HUES6 (cell line): Measurements from ENCODE around the gene CPLANE2.
"Not testable (repeated sequence)": the region's sequence is repeated elsewhere in the genome, so short reads cannot be mapped to it uniquely, and the experiment has no call there.

Experiments
- H3K27ac ChIP-seq: 2 replicates; pipeline ENCODE4 v1.7.0; 2013; ENCODE audit warnings: low read depth, mild to moderate bottlenecking, low read length, inconsistent platforms
- H3K27me3 ChIP-seq: 2 replicates; pipeline ENCODE4 v1.6.1; 2013; ENCODE audit warnings: low read length; ENCODE audit not compliant: control insufficient read depth, insufficient read depth
- H3K36me3 ChIP-seq: 2 replicates; pipeline ENCODE4 v1.6.1; 2013; ENCODE audit warnings: low read length; ENCODE audit not compliant: control insufficient read depth, insufficient read depth
- H3K4me1 ChIP-seq: 2 replicates; pipeline ENCODE4 v1.6.1; 2013; ENCODE audit warnings: low read length; ENCODE audit not compliant: control insufficient read depth, insufficient read depth
- H3K4me3 ChIP-seq: 2 replicates; pipeline ENCODE4 v1.5.1; 2013; ENCODE audit warnings: low read depth, low read length
- H3K9ac ChIP-seq: one replicate; pipeline ENCODE4 v1.6.1; 2013; ENCODE audit warnings: mild to moderate bottlenecking, low read length
- H3K9me3 ChIP-seq: 2 replicates; pipeline ENCODE4 v1.6.1; 2013; ENCODE audit warnings: low read depth, low read length; ENCODE audit not compliant: control insufficient read depth, insufficient read depth

Gene CPLANE2

DNA sequence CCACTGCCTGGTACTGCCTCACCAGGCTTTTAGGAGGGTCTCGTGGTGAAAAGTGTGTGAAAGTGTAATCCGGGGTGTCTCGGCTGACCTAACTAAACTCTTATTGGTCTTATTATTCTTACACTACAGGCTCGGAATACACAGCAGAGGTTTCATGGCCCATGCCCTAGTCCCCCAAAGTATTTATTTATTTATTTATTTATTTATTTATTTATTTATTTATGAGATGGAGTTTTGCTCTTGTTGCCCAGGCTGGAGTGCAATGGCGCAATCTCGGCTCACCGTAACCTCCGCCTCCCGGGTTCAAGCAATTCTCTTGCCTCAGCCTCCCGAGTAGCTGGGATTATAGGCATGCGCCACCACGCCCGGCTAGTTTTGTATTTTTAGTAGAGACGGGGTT is 21.7 kb downstream of the CPLANE2 start:
- H3K27me3 ChIP-seq: peaks cover 31% of the 10 kb centered on the region
- not testable (repeated sequence) for H3K9me3 ChIP-seq, H3K27ac ChIP-seq, H3K9ac ChIP-seq, H3K36me3 ChIP-seq, H3K4me3 ChIP-seq
- H3K4me1 ChIP-seq: peaks cover 35% of the 10 kb centered on the region

DNA sequence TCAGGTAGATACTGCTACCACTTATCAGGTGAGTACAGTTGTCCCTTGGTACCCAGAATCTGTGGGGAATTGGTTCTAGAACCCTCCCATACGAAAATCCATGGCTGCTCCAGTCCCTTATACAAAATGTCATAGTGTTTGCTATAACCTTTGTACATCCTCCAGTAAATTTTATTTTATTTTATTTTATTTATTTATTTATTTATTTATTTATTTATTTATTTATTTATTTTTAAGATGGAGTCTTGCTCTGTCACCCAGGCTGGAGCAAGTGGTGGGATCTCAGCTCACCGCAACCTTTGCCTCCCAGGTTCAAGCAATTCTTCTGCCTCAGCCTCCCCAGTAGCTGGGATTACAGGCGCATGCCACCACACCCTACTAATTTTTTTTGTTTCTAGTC is 23.4 kb downstream of the CPLANE2 start:
- Histone ChIP-seq H3K27me3 (peaks cover 16% of the 10 kb centered on the region), H3K4me1 (peaks cover 35% of the 10 kb centered on the region)
- H3K36me3 ChIP-seq, H3K9ac ChIP-seq, H3K9me3 ChIP-seq, H3K4me3 ChIP-seq, H3K27ac ChIP-seq: not testable (repeated sequence)

DNA sequence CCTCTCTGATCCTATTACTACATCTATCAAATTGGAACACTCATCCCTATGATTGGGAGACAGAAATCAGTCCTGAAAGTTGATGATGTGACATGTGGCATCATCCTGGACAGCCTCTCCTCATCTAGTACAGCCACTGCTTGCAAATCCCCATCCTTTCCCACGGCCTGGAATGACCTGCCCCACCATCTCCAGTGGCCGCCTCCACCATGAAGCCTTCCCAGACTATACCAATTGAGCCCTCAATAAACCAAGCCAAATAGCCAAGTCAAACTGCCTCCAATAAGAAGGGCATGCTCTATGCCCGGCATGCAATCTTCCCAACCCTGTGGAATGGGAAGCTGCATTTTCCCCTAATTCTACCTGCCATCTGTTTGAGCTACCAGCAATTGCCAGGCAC is 24.0 kb downstream of the CPLANE2 start:
- H3K9me3 ChIP-seq: no peaks in the 10 kb centered on the region
- H3K27me3 ChIP-seq: peaks cover 15% of the 10 kb centered on the region
- peak overlapping the region; percentile 56; the same call in 1 of the 2 replicates for H3K4me3 ChIP-seq
- no peaks in the 10 kb centered on the region for H3K36me3 ChIP-seq
- H3K4me1 ChIP-seq: peaks cover 37% of the 10 kb centered on the region
- no peak overlapping the region for H3K27ac ChIP-seq
- H3K9ac ChIP-seq: no peak overlapping the region

DNA sequence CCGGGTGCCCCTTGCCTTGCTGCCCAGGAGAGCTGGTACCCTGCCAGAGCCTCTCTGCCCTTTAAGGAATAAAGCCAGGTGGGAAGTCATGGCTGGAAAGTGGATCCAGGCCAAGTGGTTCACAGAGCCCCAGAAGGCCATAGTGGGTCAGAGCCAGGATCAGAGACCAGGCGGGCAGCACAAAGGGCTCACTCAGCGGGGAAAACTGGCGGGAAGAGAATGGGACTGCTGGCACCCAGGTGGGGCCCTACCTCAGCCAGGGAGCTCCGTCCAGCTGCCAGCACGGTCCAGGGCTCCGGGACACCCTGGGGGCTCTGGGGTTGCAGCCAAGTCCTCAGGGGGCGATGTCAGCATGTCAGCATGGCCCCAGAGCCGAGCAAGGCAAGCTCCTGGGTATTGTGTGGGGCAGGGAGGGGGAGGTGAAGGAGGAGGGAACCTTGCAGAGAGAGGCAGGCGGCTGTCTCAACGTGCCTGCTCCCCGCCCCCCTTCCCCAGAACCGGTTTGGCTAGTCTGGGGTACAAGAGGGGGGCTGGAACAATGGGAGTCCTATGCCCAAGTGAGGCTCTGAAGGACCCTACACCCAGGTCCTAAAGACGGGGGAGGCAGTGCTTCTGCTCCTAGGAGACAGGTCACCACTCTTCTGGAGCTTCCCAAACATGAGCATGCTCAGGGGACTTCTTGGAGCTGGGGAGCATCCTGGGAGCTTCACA is 24.6 kb downstream of the CPLANE2 start, which contains the start of gene ARHGEF19:
ARHGEF19 (minus strand) TSS at position 402 of the 711 bp plus-strand sequence. CDS start 3,598 bp downstream, outside the sequence.
- peak within 1 kb of the TSS; percentile 56 for H3K4me3 ChIP-seq

DNA sequence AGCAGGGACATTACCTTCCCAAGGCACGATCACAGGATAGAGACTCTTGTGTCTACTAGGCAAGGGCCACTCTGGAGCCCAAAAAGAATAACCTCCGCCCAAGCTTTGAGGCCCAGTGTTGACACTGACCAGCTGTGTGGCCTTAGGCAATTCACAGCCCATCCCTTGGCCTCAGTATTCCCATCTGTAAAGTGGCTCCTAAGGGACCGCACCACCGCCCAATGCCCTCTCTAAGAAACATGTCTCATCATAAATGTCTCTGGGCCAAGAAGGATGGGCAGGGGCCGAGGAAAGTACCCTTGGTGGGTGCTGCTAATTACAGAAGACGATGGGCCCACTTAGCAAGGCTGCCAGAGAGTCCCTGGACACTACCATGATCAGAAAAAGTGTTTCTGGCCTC is 25.2 kb downstream of the CPLANE2 start:
- Histone ChIP-seq H3K9me3 (no peaks in the 10 kb centered on the region), H3K4me1 (peaks cover 35% of the 10 kb centered on the region), H3K27ac (peak overlapping the region; percentile 41; the same call in 1 of the 2 replicates), H3K9ac (peak overlapping the region; percentile 21), H3K4me3 (peak overlapping the region; percentile 56; the same call in 1 of the 2 replicates), H3K27me3 (peaks cover 5% of the 10 kb centered on the region), H3K36me3 (no peaks in the 10 kb centered on the region)

More for the DNA sequence above, 24.6 kb downstream of the CPLANE2 start, which contains the start of gene ARHGEF19:
- H3K27ac ChIP-seq: peak within 1 kb of the TSS; percentile 41; the same call in 1 of the 2 replicates
- no peaks in the 10 kb centered on the region for H3K36me3 ChIP-seq
- peak within 1 kb of the TSS; percentile 21 for H3K9ac ChIP-seq
- no peaks in the 10 kb centered on the region for H3K9me3 ChIP-seq
- H3K27me3 ChIP-seq: peaks cover 9% of the 10 kb centered on the region
- H3K4me1 ChIP-seq: peaks cover 34% of the 10 kb centered on the region

DNA sequence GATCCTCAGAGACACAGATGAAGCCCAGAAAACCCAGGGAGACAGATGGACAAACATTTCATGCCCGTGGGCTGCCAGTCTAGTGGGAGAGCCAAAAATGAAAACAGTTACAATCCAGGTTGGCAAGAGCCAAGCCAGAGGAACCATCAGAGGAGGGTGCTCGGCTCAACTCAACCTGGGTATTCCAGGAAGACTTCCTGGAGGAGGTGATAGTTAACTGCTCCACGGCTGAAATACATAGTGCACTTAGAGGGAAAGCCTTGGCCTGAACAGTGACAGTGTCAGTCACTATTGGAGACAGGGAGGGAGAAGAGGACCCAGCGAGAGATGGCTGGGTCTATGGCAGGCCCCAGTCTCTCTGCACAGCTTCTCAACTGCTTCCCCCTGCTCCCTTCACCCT is 26.4 kb downstream of the CPLANE2 start:
- Histone ChIP-seq H3K27me3 (no peaks in the 10 kb centered on the region), H3K36me3 (no peaks in the 10 kb centered on the region), H3K9ac (no peak overlapping the region), H3K4me3 (no peak overlapping the region), H3K27ac (no peak overlapping the region), H3K9me3 (no peaks in the 10 kb centered on the region), H3K4me1 (peaks cover 36% of the 10 kb centered on the region)

DNA sequence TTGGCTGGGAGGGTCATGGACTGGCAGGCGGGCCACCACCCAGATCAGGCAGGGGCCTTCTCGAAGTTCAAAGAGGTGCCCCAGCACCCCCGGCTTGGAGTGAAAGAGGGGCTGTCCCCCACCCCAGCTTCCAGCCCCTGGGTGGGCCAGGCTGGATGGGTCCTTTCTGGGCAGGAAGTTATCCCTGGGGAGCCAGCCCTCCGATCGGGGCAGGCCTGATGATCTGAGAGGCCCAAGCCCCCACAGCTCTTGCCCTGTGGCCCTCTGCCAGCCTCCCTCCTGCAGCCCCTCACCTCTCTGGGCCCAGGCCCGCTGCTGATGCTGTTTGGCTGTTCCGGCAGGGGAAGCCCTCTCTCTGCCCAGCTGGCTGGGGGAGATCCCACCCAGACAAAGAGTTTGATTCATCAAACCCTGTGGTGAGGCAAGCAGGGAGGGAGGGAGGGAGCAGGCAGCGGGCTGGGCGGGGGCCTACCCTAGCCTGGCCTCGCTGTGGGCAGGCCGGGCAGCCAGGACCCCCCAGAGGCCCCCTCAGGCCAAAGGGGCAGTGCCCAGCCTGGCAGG is 27.1 kb downstream of the CPLANE2 start:
- Histone ChIP-seq H3K27ac (no peak overlapping the region), H3K4me1 (peaks cover 41% of the 10 kb centered on the region), H3K36me3 (no peaks in the 10 kb centered on the region), H3K4me3 (no peak overlapping the region), H3K9me3 (no peaks in the 10 kb centered on the region), H3K9ac (no peak overlapping the region), H3K27me3 (no peaks in the 10 kb centered on the region)

DNA sequence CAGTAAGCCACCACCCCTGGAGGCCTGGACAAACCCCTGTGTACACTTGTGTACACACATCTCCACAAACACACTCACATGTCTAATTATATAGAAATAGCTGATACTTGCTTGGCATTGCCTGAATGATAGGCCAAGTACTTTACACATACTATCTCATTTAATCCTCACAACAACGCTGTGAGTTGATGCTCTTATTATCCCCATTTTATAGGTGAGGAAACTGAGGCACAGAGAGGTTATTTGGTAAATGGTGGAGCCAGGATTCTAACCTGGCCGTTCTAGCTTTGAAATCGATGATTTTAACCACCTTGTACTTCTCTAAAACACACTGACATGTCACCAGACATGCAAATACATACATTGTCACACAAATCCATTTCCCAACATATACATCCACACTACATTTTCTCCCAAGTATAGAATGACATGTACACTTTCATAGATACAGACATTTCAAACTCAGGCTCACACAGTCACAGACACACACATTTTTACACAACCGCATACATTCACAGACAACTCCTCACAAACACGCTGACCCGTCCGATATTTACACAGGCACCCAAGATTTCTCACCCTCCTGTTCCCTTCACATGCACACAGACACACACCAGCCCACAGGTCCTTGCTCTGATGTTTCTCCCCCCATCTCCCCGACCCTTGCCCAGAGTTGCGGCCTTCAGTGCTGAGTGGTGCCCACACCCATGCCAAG is 27.7 kb downstream of the CPLANE2 start:
- H3K4me3 ChIP-seq: no peak overlapping the region
- H3K27ac ChIP-seq: no peak overlapping the region
- H3K9me3 ChIP-seq: no peaks in the 10 kb centered on the region
- no peak overlapping the region for H3K9ac ChIP-seq
- H3K4me1 ChIP-seq: peaks cover 41% of the 10 kb centered on the region
- 0 out of 2 replicates have a peak, but pooled peaks cover 6% of the 10 kb centered on the region for H3K36me3 ChIP-seq
- no peaks in the 10 kb centered on the region for H3K27me3 ChIP-seq

DNA sequence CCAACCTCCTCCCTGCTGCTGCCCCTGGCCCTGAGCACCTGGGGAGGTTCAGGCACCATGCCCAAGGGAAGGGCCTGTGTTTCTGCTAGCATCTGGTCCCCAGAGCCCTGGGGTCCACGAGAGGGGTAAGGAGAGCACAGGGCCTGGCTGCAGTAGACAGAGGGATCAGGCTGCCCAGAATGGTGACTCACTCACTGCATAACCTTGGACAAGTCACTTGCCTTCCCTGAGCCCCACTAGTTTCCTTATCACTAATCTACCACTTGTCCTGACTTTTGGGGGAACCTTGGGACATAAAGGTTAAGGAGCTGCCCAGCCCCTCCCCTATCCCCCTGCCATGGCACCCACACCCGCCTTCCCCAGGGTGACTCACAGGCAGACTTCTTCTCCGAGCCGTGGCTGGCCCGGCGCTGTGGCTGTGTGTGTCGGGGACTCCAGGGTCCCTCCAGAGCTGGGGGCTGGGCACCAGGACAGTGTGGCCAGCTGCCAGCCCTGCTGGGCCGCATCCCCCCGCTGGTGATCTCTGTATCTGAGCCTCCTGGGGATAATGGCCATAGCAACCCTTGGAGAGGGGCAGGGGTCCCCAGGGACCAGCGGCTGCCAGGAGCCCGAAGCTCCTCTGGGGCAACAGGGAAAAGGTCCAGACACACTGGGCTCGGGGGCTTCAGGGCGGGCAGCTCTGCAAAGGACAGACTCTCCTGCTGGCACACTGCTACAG is 28.6 kb downstream of the CPLANE2 start:
- Histone ChIP-seq H3K9ac (no peak overlapping the region), H3K27me3 (no peaks in the 10 kb centered on the region), H3K4me1 (peaks cover 41% of the 10 kb centered on the region), H3K36me3 (0 out of 2 replicates have a peak, but pooled peaks cover 10% of the 10 kb centered on the region), H3K27ac (no peak overlapping the region), H3K4me3 (peak overlapping the region; percentile 77; the same call in 1 of the 2 replicates), H3K9me3 (no peaks in the 10 kb centered on the region)

DNA sequence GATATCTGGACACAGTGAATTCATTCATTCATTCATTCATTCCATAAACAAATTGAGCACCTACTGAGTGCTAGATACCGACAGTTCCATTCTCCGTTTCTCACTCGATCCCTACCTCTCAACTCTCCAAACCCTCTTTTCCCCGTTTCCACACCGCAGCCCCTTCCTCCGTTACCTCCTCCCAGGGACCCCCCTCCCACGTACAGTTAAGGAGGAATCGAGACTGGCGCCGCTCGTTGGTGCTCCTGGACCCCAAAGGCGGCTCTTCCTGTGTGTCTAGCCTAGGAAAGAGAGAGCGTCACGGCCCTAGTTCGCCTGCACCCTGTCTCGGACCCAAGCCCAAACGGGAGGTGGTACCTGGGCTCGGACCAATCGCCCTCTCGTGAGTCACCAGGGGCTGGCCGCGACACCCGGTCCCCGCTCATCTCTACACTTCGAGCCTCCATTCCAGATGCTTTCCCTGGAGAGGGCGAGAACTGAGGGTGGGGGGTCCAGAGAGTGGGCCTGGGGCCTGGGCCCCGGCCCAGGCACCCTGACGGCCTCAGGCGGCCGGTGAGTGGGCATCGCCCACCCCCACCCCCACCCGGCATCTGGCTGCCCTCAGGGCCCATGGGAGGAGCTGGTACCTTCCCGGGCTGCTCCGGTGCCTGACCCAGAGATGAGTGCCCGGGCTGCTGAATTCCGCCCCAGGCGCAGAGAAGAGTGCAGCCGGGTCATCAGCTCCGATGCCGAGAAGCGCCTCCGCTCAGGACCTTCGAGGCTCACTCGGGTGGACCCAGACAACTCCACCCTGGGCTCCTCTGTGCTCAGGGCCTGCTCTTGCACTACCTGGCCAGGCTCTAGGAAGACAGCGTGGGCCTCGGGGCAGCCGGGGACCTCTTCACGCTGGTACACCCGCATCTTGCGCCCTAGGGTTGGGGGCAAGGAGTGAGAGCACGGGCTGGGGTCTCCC is 29.4 kb downstream of the CPLANE2 start:
- Histone ChIP-seq H3K36me3 (0 out of 2 replicates have a peak, but pooled peaks cover 10% of the 10 kb centered on the region), H3K9ac (peak overlapping the region; percentile 76), H3K4me3 (peak overlapping the region; percentile 77), H3K27ac (no peak overlapping the region), H3K27me3 (no peaks in the 10 kb centered on the region), H3K9me3 (no peaks in the 10 kb centered on the region), H3K4me1 (peaks cover 33% of the 10 kb centered on the region)
